Activated T-helper 2 cell treated with anti-CD3 and anti-CD28 coated beads, Interferon-gamma antibody, Interleukin-2, Interleukin-4, amounts not matched to agents 10 μg/mL and 5 μg/mL and 100 μg/mL, durations not matched to agents 14 hours and 24 hours and 36 hours (primary cell): ENCODE results near the gene QPCTL. TPM values are rescaled to one million over a fixed set of nuclear protein-coding genes. Genes with fewer than 3 reads are reported as not detected.
"Not testable (repeated sequence)": the region's sequence is repeated elsewhere in the genome, so short reads cannot be mapped to it uniquely, and the experiment has no call there.

ENCODE experiments used
- DNase-seq: peaks from one replicate; pipeline ENCODE4 v3.0.0; 2021; ENCODE audit warnings: low spot score
- H3K27ac Mint-ChIP-seq: one replicate; pipeline ENCODE4 v1.8.0; 2021; ENCODE audit warnings: mixed read lengths
- H3K27me3 Mint-ChIP-seq: one replicate; pipeline ENCODE4 v1.8.0; 2021; ENCODE audit warnings: low read depth, mixed read lengths
- H3K36me3 Mint-ChIP-seq: one replicate; pipeline ENCODE4 v1.8.0; 2021; ENCODE audit warnings: low read depth, mixed read lengths
- H3K4me1 Mint-ChIP-seq: one replicate; pipeline ENCODE4 v1.8.0; 2021; ENCODE audit warnings: low read depth, mixed read lengths
- H3K4me3 Mint-ChIP-seq: one replicate; pipeline ENCODE4 v1.8.0; 2021; ENCODE audit warnings: low read depth, mild to moderate bottlenecking, moderate library complexity, mixed read lengths
- H3K9me3 Mint-ChIP-seq: one replicate; pipeline ENCODE4 v1.8.0; 2021; ENCODE audit warnings: mixed read lengths
- intact Hi-C: fragments of 100-400 bp; cut with micrococcal nuclease; formaldehyde crosslinking; loops from one replicate; pipeline ENCODE4 v1.15.1; 2023
- total RNA-seq: library from RNA; stranded (reverse); gene quantifications from 2 replicates; pipeline ENCODE4 v1.2.3, GENCODE V29; 2022

The QPCTL gene
- total RNA-seq, 1 donor from 2014 or later, result 24.2 TPM

DNA sequence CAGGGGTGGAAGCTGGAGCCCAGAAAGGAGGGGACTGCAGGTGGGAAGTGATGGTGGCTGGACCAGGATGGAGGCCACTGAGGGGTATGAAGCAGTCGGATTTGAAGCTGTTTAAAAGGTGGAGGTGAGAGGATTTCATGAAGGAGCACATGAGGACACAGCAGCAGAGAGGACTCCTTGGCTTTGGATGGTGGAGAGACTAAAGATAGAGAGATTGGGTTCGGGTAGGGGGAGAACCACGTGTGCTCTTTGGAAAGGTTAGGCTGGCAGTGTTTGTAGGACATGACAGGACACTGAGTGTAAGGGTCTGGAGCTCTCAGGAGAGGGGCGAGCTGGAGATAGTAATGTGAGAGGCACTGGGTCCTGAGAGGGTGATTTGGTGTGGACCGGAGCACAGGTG lies 9.6 kb upstream of the QPCTL start:
- intact Hi-C loops, result no loop called here
- H3K36me3 Mint-ChIP-seq, result peaks cover 48% of the 10 kb centered on the region
- no peak overlapping the region for H3K27ac Mint-ChIP-seq
- DNase-seq, result no peak
- no peak overlapping the region for H3K4me3 Mint-ChIP-seq
- H3K9me3 Mint-ChIP-seq, result no peaks in the 10 kb centered on the region
- H3K4me1 Mint-ChIP-seq, result peaks cover 8% of the 10 kb centered on the region
- no peaks in the 10 kb centered on the region for H3K27me3 Mint-ChIP-seq

DNA sequence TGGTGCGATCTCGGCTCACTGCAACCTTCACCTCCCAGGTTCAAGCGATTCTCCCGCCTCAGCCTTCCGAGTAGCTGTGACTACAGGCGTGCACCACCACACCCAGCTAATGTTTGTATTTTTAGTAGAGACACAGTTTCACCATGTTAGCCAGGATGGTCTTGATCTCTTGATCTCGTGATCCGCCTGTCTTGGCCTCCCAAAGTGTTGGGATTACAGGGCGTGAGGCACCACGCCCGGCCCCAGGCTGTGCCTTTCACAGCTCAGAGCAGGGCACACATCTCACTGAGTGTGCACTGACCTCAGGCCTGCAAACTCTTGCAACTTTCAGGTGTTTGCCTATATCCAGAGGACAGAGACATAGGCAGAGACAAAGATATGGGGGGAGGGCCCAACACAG lies 7.4 kb upstream of the QPCTL start:
- intact Hi-C loops, DNase-seq, H3K27me3 Mint-ChIP-seq, H3K27ac Mint-ChIP-seq, H3K4me3 Mint-ChIP-seq, H3K9me3 Mint-ChIP-seq: not testable (repeated sequence)
- Mint-ChIP-seq H3K4me1 (peaks cover 10% of the 10 kb centered on the region), H3K36me3 (peaks cover 63% of the 10 kb centered on the region)

DNA sequence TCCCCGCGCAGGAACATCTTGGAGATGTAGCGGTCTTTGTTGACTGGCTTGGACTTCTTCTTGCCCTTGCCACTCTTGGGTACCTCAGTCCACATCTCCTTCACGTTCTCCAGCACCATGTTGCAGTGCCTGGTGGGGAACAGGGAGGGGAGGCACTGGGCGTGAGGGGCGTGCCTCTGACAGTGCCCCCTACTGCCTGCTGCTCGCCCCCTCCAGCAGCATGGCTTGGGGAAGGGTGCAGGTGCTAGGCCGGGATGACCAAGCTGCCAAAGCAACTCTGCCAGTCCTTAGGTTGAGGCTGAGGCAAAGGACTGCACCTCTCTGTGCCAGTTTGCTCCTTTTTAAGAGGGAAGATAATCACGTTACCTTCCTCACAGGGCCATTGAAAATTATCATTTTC lies 4.9 kb upstream of the QPCTL start:
- Mint-ChIP-seq H3K9me3 (no peaks in the 10 kb centered on the region), H3K4me3 (no peak overlapping the region), H3K36me3 (peaks cover 69% of the 10 kb centered on the region), H3K27me3 (no peaks in the 10 kb centered on the region), H3K4me1 (peaks cover 8% of the 10 kb centered on the region), H3K27ac (no peak overlapping the region)
- intact Hi-C loops, result no loop called here
- no peak for DNase-seq

DNA sequence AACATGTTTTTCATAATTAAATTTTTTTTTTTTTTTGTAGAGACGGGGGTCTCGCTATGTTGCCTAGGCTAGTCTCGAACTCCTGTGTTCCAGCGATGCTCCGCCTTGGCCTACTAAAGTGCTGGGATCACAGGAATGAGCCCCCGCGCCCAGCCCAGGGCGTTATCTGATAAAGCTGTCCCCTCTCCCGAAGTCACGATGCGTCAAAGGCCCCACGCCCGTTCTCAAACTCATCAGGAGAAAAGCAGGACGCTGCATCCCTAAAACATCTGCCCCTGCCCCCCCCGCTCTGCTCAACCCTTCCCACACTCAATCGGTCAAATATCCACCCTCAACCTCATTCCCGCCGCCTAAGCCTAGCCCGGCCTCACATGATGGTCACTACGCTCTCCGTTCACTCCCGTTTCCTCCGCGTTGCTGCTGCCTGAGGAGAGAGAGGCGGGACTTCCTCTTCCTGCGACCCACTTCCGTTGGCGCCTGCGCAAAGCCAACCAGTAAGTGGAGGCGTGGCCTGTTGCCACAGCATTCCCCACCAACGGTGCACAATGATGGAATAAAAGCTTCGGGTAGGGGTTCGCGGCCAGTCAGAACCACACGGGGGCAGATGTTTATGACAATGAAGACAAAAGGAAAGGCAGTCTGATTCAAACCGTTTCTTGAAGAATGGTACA lies 815 bp upstream of the QPCTL start, which contains the start of gene SNRPD2:
Gene SNRPD2, minus strand, starts transcription at position 438 of the 671 bp plus-strand sequence. Its CDS starts 65 bp downstream, at position 373.
- intact Hi-C loops, result loop anchor here (1.0 to 5.0 kb wide), 8 partner anchors 14 to 184 kb away; partner anchors contain the start of genes FBXO46, OPA3, SIX5 and SYMPK
- peak; percentile 94 for DNase-seq
- peaks cover 61% of the 10 kb centered on the region for H3K36me3 Mint-ChIP-seq
- no peaks in the 10 kb centered on the region for H3K27me3 Mint-ChIP-seq
- peak within 1 kb of the TSS; percentile 99 for H3K27ac Mint-ChIP-seq
- H3K4me3 Mint-ChIP-seq, result peak within 1 kb of the TSS; percentile 94
- peaks cover 14% of the 10 kb centered on the region for H3K4me1 Mint-ChIP-seq
- no peaks in the 10 kb centered on the region for H3K9me3 Mint-ChIP-seq

DNA sequence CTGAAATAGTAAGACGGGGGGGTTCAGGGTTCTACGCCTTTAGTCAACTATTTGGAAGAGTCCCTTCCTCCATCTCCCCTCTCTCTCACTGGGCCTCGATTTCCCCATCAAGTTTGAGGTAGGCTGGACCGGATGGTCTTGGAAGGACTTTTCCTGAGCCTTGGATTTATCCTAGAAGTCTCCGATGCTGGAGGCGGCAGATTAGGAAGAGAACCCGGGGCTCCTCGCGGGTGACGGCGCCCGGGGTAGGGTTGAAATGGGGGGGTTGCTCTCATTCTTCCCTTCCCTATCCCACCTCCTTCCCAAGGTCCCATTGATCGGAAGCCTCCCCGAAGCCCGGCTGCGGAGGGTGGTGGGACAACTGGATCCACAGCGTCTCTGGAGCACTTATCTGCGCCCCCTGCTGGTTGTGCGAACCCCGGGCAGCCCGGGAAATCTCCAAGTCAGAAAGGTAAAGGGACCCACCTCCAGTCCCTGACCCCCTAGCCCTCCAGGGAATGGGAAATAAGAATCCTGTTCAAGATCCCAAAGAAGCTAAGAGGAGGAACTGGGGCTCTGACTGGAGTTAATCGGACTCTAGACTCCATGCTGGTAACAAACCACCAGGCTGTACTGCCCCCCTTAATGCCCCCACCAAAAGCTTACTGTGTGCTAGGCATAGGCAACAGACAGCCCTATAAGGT lies 781 bp downstream of the QPCTL start:
- H3K27me3 Mint-ChIP-seq, result no peaks in the 10 kb centered on the region
- peaks cover 54% of the 10 kb centered on the region for H3K36me3 Mint-ChIP-seq

DNA sequence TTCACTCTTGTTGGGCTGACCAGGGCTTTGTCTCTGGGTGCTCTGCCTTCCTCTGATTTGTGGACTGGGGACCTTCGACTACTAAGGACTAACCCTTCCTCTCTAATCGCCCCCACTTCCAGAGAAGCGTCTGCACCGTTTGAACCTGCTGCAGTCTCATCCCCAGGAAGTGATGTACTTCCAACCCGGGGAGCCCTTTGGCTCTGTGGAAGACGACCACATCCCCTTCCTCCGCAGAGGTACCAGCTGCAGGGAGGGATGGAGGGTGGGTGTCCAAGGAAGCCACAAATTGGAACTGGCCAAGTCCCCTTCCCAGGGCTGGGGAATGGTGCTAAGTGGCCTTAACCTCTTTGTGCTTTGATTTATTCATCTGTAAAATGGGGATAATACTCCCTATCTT lies 9.2 kb downstream of the QPCTL start:
- no peaks in the 10 kb centered on the region for H3K9me3 Mint-ChIP-seq
- H3K36me3 Mint-ChIP-seq, result peaks cover 41% of the 10 kb centered on the region
- H3K4me3 Mint-ChIP-seq, result no peak overlapping the region
- DNase-seq, result no peak
- H3K4me1 Mint-ChIP-seq, result peaks cover 3% of the 10 kb centered on the region
- H3K27me3 Mint-ChIP-seq, result no peaks in the 10 kb centered on the region
- no peak overlapping the region for H3K27ac Mint-ChIP-seq
- intact Hi-C loops, result no loop called here

More for the DNA sequence above, 781 bp downstream of the QPCTL start:
- peak overlapping the region; percentile 94 for H3K4me3 Mint-ChIP-seq
- no peaks in the 10 kb centered on the region for H3K9me3 Mint-ChIP-seq
- peak overlapping the region; percentile 99 for H3K27ac Mint-ChIP-seq
- intact Hi-C loops, result loop anchor here (2.0 to 5.0 kb wide), 4 partner anchors 38 to 186 kb away; partner anchors contain the start of genes FBXO46, OPA3, SIX5 and VASP
- DNase-seq, result peak; percentile 70
- H3K4me1 Mint-ChIP-seq, result peaks cover 17% of the 10 kb centered on the region

DNA sequence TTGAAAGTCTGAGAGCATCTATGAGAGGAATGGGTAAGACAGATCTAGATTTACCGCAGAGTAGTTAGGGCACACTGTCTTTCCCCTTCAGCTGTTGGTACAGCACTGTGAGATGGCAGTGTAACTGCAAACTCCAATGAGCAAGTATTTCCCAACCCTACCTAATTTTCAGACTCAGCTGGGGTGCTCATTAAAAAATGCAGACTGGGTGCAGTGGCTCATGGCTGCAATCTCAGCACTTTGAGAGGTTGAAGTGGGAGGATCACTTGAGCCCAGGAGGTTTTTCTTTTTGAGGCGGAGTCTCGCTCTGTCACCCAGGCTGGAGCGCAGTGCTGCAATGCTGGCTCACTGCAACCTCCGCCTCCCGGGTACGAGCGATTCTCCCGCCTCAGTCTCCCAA lies 12.6 kb downstream of the QPCTL start:
- H3K4me1 Mint-ChIP-seq, result no peaks in the 10 kb centered on the region
- no peaks in the 10 kb centered on the region for H3K9me3 Mint-ChIP-seq
- H3K27ac Mint-ChIP-seq, result no peak overlapping the region
- H3K36me3 Mint-ChIP-seq, result peaks cover 43% of the 10 kb centered on the region
- H3K27me3 Mint-ChIP-seq, result no peaks in the 10 kb centered on the region
- intact Hi-C loops, result no loop called here
- DNase-seq, result no peak
- no peak overlapping the region for H3K4me3 Mint-ChIP-seq

DNA sequence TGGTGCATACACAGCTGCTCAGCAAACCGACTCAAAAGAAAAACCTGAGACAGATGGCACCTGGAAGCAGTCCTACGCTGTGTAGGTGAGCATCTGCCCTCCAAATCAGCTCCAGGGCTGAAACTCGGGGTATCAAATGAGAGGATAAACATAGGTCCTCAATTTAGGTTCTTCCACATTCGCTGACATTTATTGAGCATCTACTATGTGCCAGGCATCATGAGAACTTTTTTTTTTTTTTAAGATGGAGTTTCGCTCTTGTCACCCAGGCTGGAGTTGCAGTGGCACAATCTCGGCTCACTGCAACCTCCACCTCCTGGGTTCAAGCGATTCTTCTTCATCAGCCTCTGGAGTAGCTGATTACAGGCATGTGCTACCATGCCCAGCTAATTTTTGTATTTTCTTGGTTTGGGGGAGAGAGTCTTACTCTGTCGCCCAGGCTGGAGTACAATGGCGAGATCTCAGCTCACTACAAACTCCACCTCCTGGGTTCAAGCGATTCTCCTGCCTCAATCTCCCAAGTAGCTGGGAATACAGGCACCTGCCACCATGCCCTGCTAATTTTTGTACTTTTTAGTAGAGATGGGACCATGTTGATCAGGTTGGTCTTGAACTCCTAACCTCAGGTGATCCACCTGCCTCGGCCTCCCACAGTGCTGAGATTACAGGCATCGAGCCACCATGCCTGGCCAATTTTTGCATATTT lies 13.4 kb downstream of the QPCTL start:
- no peaks in the 10 kb centered on the region for H3K27me3 Mint-ChIP-seq
- H3K4me3 Mint-ChIP-seq, result no peak overlapping the region
- H3K27ac Mint-ChIP-seq, result no peak overlapping the region
- no peaks in the 10 kb centered on the region for H3K9me3 Mint-ChIP-seq
- intact Hi-C loops, result no loop called here
- peaks cover 48% of the 10 kb centered on the region for H3K36me3 Mint-ChIP-seq
- peaks cover 3% of the 10 kb centered on the region for H3K4me1 Mint-ChIP-seq
- DNase-seq, result no peak

DNA sequence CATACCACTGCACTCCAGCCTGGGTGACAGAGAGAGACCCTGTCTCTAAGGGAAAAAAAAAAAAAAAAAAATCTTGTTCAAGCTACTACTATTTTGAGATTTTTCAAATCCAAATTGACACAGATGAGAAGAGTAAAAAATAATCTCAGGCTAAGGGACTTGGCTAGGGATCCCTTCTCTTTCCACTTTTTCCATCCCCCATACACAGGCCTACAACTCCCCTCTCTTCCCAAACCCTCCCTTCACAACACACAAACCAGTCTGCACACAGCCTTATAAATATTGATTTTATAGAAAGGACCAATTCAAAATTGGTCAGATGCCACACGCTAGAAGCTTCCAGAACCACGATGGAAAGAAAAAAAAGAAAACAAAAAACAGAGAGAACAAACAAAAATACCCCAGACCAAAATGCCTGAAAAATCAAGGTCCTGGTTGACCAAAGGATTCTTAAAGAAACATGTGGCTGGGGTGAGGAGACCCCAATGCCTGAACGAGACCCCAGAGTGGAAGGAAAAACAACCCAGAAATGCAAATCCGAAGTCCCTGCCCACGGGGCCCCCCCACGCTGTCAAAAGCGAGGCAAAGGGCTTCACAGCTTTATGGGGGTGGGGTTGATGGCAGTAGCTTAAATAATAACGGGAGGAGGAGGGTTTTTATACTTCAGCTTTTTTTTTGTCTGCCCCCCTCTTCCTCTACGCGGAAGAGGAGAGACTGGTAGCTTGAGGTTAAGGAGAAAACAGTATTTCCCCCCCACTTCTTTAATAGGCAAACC lies 18.1 kb downstream of the QPCTL start:
- Mint-ChIP-seq H3K27ac (peak overlapping the region; percentile 52), H3K36me3 (peaks cover 25% of the 10 kb centered on the region), H3K27me3 (no peaks in the 10 kb centered on the region), H3K4me3 (no peak overlapping the region), H3K9me3 (no peaks in the 10 kb centered on the region), H3K4me1 (peaks cover 6% of the 10 kb centered on the region)
- intact Hi-C loops, result no loop called here
- no peak for DNase-seq

DNA sequence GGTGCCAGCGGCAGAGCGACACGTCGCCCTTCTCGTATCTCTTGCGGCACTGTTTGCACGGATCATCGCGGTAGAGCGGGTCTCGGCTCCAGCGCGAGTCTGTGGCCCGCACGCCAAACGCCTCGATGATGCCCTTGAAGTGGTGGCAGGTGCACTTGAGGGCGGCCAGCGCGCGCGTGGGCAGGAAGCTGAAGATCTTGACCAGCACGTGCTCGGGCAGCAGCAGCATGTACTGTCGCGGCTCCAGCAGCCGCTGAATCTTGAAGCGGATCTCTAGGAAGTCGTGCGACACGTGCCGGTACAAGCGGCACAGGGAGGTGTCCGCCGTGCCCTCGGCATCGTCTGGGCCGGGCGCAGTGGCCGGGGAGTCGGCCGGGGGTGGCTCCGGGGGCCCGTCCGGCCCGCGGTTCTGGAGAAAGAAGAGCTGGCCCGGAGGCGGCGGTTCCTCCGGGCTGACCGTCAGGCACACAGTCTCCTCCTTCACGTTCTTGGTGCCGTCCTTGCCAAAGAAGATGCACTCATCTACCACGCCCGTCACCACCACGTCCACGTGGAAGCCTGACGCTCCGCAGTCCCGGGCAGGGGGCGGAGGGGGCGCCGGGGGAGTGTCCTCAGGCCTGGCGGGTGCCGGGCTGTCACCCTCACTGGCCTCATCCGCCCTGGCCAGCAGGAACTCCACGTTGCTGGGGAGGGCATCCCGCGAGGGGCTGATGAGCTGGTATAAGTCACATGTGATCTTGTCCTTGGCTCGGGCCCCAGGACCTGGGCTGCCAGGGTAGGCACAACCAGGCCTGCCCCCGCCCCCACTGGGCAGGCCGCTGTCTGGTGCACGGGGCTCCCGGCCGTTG lies 19.6 kb downstream of the QPCTL start:
- intact Hi-C loops, result no loop called here
- Mint-ChIP-seq H3K36me3 (peaks cover 25% of the 10 kb centered on the region), H3K4me3 (no peak overlapping the region), H3K27me3 (no peaks in the 10 kb centered on the region), H3K27ac (no peak overlapping the region), H3K4me1 (peaks cover 14% of the 10 kb centered on the region), H3K9me3 (no peaks in the 10 kb centered on the region)
- no peak for DNase-seq

DNA sequence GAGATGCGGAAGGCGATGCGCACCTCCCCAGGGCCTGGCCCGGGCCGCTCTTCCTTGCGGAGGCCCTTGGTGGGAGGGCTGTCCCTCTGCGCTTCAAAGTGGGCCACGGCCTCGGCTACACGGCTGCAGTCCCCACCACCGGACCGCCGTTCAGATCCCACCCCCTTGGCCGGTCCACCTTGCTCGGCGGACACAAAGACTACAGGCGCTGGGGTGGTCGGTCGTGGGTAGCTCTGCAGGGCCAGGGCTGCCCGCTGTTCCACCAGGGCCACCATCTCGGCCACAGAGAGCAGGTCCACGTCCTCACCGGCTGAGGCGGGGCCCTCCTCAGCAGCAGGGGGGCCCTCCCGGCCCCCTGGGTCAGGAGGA lies 20.2 kb downstream of the QPCTL start:
- peaks cover 28% of the 10 kb centered on the region for H3K36me3 Mint-ChIP-seq
- DNase-seq, result no peak
- no peak overlapping the region for H3K27ac Mint-ChIP-seq
- H3K4me3 Mint-ChIP-seq, result no peak overlapping the region
- H3K9me3 Mint-ChIP-seq, result no peaks in the 10 kb centered on the region
- no peaks in the 10 kb centered on the region for H3K27me3 Mint-ChIP-seq
- intact Hi-C loops, result no loop called here
- peaks cover 16% of the 10 kb centered on the region for H3K4me1 Mint-ChIP-seq

DNA sequence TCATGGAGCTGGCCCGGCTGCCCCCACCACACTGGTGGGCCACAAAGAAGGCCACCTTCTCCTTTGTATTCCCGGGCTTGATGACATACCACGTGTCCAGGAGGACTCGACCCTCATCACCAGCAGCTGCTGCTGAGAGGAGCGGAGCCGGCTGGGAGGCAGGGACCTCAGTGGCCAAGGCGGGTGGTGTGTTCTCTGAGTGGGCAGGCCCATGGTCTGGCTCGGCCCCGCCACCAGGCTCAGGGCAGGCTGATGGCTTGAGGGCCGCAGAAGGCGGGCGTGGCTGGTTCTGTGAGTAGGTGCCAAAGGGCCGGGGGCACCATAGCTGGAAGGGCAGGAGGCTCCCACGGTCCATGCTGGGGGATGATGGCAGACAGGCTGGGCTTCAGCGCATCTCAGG lies 20.7 kb downstream of the QPCTL start:
- no peaks in the 10 kb centered on the region for H3K27me3 Mint-ChIP-seq
- H3K4me3 Mint-ChIP-seq, result no peak overlapping the region
- no peaks in the 10 kb centered on the region for H3K9me3 Mint-ChIP-seq
- DNase-seq, result no peak
- H3K4me1 Mint-ChIP-seq, result peaks cover 20% of the 10 kb centered on the region
- peaks cover 28% of the 10 kb centered on the region for H3K36me3 Mint-ChIP-seq
- intact Hi-C loops, result no loop called here
- H3K27ac Mint-ChIP-seq, result no peak overlapping the region
